NCI-H2227 treated with DMSO at 0.1 percent for 48 hours (cell line): Measurements from ENCODE around the gene VAC14.
A peak's percentile ranks its signal among the peaks of the same experiment; 100 is the strongest.
"Not testable (repeated sequence)": the region's sequence is repeated elsewhere in the genome, so short reads cannot be mapped to it uniquely, and the experiment has no call there.

Source experiments
- DNase-seq: peaks from one replicate; lab custom pipeline; 2025; lab: John Stamatoyannopoulos, UW

VAC14 gene

DNA sequence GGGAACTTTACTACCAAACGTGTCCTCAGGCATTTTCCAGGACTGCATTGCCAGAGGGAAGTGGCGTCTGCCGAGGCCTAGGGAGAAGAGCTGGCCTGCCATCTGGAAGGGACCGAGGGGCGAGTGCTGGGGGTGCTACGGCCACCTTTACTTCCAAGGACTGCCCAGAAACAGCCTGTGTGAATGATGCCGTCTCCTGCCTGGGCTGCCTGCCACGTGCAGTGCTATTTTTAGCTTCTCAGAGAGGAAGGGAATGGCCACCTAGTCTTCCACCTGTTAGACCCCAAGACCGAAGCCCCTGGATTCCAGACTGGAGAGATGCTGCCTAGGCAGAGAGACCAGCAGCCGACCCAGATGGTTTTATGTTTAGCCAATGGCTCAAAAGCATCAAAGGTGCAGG, 57.2 kb downstream of the VAC14 start:
- no peak for DNase-seq

GRCh38 chr16:70742967-70743366, 58.0 kb downstream of the VAC14 start:
- DNase-seq, result not testable (repeated sequence)

DNA sequence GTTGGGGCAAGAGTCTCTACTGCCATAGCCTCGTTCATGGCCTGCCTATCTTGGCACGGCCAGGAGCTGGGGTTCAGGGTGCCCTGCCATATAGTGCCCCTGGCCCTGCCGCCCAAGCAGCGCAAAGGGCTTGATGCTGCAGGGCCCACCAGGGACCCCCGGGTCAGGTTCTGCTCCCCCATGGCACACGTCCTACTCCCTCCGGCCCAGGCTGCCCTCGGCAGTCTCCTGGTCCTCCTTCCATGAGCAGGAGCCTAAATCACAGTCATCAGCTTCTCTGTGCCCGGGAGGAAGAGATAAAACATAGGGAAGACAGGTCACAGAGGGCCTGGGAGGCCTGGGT, 59.2 kb downstream of the VAC14 start:
- no peak for DNase-seq

DNA sequence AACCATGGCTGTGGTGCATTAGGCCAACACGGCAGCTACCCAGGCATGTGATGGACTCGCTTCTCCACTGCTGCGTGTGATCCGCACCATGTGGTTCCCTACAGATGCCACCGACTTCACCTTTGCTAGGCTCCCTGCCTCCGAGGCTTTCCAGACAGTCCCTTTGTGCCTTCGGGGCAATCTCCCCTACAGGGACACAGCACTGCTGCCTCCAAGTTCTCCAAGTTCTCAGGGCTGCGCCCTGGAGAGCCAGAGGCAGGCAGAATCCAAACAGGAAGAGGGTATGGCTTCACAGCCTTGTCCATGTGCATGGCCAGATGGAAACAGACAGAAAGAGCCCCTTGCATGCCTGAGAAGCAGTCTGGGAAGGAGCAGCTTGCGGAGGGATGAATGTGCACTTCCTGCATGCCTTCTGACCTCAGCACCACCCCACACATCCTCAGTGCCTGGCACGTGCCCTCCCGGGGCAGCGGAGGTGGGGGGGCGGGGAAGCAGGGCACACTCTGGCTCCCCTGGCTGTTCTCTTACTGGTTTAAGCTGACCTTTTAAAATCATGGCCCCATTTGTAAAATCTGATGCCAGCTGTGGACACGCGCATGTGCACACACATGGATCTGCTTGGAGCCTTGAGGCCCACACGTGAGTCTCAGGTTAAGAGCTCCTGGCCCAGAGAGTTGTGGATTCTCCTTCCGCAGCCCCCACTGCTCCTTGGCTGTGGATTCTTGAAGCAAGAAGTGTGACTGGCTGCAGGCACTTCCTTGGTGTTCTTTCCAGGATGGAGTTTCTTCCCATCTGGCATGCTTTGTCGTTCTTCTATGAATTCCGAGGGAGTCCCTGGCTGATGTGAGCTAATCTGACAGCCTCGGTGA, 59.8 kb downstream of the VAC14 start:
- DNase-seq, result no peak

DNA sequence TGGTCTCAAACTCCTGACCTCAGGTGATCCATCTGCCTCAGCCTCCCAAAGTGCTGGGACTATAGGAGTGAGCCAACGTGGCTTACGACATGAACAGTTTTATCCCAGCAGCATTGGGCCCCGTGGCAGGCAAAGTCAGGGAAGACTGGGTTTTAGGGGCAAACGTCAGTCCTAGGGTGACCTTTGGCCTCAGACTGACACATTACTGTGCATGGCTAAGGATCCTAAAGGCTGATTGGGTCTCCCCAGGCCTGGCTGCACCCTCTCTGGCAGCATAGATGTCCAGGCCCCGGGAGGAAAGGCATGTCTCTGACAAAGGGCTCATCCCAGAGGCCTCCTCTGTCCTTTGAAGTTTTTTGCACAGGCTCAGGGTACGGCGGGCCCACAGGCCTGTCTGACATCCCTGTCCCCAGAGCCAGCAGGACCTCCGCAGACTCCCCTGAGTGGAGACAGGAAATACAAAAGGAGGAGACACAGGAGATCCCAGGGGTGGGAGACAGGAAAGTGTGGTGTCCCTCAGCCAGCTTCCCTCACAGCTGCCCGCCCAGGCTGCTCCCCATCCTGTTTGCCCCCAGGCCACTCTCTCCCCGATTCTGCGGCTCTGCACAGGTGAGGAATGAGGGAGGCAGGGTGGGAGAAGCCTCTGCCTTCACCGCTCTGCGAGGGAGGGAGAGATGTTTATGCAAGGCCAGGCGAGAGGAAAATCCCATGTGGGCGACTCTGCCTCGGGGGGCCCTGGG, 60.6 kb downstream of the VAC14 start:
- DNase-seq, result no peak

GRCh38 chr16:70739389-70739788, 61.6 kb downstream of the VAC14 start:
- DNase-seq, result no peak

- no peak for DNase-seq
These were observed 62.6 kb downstream of the VAC14 start for GRCh38 chr16:70738083-70738977.

DNA sequence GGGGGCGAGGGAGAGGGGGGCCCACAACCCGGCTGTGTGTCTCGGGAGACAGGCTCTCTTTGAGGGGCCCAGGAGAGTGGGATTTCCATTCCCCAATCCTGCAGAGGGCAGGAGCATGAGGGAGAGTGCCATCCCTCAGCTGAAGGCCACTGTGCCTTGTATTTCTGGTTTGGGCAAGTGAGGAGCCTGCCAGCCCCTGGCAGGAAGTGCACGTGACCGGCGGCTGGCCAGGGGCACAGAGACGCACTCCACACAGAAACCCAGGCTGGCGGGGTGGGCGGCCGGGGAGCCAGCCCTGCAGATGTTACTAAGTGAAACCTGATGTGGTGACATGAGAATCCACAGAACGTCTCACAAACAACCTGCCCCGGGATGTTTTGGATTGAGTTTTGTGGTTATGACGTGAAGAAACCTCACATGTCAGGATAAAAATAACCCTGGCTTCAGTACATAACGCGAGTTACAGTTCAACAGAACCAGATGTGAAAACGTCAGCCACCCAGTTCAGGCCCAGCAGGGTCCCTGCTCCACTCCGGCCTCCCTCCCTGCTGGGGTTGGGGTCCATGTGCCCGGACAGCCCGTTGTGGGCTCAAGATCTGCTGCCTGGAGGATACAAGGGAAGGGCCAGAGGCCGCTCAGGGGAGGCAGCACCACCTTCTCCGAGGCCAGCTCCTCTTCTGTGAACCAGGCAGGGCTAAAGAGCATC, 63.4 kb downstream of the VAC14 start:
- DNase-seq, result no peak

- DNase-seq, result no peak
These were observed 64.2 kb downstream of the VAC14 start for GRCh38 chr16:70736465-70737376.

DNA sequence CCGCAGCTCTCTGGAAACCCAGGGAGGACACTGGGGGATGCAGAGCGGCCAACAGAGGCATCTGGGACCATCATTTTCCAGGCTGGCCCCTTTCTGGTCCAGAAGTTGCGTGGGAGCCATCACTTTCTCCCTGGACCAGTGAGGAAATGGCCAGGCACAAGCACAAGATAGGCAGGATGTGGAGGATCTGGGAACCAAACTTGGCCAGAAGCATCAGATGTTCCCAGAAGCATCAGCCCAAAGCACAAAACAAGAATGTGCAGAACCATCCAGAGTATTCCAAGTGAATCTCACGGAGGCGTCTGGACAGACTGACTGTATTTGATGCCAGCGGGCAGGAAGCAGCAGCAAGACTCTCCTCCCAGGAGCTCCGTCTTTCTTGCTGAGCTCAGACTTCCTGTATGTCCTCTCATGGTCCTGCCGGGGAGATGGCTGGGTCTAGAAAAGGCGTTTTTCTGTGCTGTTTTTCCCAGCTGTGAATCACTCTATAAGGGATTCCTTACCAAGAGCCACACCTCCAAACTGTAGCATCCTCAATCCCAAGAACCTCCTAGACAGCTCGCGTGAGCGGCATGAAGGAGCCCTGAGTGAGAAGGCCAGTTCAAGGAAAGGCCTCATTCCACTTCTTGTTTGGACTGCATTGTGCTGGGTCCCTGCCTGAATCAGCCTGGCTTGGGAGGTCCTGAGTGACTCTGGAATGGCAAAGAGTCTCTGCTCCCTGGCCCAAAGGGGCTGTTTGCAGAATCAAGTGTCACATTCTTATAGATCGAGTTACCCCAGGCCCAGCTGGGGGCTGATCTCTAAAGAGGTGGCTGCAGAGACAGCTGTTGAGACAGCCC, 65.6 kb downstream of the VAC14 start:
- DNase-seq, result no peak

DNA sequence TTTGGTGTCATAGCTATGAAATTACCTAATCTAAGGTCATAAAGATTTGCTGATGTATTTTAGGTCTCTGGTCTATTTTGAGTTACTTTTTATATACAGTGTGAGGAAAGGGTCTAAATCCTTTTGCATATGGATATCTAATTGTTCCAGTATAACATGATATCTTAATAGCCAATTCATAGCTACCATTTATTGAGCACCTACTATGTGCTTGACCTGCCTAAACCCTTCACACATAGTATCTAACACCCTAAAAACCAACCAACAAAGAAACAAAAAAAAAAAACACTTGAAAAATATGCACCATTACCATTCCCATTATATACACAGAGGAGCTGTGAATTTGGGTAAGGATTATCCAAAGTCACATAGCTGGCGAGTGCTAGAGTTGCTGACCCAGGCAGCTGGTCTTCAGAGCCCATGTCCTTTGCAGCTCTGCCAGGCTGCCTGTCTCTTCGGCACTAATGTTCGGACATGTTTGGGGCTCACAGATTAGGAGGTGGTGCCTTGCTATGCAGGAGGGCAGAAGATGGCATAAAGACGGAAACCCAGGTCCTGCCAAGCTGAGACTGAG, 66.3 kb downstream of the VAC14 start:
- no peak for DNase-seq

DNA sequence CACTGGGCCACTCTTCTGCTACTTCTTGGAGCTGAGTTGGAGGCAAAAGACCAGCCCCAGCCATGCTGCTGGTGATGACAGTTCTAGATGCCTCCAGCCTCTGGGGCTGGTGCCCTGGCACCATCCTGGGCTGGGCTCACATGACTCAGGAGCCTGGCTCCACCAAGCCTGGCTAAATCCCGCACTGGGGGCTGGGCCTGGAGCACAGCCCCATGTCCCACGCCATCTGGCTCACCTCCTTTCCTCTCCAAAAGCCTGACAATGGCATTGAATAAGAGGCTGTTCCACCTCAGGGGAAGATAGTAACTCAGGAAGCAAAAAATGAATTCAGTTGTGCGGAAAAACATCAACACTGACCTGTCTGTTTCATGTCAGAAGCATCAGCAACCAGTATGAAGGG, 70.0 kb downstream of the VAC14 start:
- no peak for DNase-seq

- DNase-seq, result no peak
These were observed 70.9 kb downstream of the VAC14 start for GRCh38 chr16:70730031-70730430.

GRCh38 chr16:70729292-70729691, 71.7 kb downstream of the VAC14 start:
- DNase-seq, result no peak

DNA sequence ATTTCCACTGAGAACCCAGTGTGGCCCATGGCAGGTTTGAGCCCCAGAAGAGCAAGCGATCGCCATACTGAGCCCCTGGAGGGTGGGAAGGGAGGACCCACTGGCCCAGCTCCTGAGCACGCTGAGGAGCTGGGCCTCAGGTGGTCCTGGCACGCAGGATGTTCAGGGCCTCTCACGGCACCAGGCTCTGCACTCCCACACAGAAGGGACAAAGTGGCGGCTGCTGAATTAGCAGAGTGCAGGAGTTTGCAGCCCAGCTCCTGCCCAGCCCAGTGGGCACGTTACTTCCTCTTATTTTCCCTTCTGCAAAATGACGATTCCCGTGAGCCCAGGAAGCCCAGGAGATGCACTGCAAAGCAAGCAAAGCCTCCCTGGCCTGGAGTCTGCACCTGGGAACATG, 72.8 kb downstream of the VAC14 start:
- no peak for DNase-seq

DNA sequence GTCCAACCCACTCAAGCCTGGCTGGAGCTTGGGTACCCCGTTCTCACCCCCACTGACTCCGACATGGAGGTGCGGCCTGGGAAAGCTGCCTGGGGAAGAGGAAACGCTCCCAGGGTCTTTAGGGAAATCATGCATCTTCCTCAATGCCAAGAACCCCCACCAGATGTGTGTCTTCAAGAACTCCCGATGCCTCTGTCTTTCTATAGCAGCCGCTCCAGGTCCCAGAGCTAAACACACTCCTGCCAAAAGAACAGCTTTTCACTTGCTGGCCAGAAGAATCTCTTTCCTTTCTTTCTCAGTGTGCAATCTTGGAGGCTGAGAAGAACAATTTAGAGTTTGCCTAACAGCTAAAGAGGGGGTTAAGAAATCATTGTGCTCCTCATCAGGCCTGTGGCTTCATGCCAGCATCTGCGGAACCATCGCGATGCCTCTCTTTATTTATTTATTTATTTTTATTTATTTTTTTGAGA, 74.0 kb downstream of the VAC14 start:
- no peak for DNase-seq

GRCh38 chr16:70725912-70726828, 74.8 kb downstream of the VAC14 start:
- DNase-seq, result peak; percentile 31
